HepG2 (cell line): ENCODE measurements around the gene PSMG1.

Experiments used
- ATF2 ChIP-seq: sonication (generic); formaldehyde crosslinking; IDR thresholded peaks from 2 replicates; pipeline ENCODE4 v1.4.0; 2020; ENCODE audit warnings: missing genetic modification reagents
- BCL3 ChIP-seq: sonication (generic); formaldehyde crosslinking; IDR thresholded peaks from 2 replicates; pipeline ENCODE4 v1.5.1; 2020; ENCODE audit warnings: mild to moderate bottlenecking, missing genetic modification reagents, moderate library complexity
- HNRNPL ChIP-seq: fragments of 200-400 bp; formaldehyde crosslinking; IDR thresholded peaks from 2 replicates; pipeline ENCODE4 v1.6.1; 2017; ENCODE audit warnings: mild to moderate bottlenecking, low read depth, low read length
- RFX1 ChIP-seq: fragments of 450-650 bp; IDR thresholded peaks from 2 replicates; pipeline ENCODE4 v1.6.1; 2017
- SKIL ChIP-seq: sonication (generic); formaldehyde crosslinking; IDR thresholded peaks from 2 replicates; pipeline ENCODE4 v1.8.0; 2022; ENCODE audit warnings: missing genetic modification reagents, mild to moderate bottlenecking, moderate library complexity, borderline replicate concordance
- SRSF4 ChIP-seq: fragments of 200-400 bp; formaldehyde crosslinking; IDR thresholded peaks from one replicate; pipeline ENCODE4 v1.6.1; 2018; ENCODE audit warnings: mild to moderate bottlenecking, low read depth, low read length, moderate library complexity; ENCODE audit not compliant: poor library complexity, severe bottlenecking
- USF2 ChIP-seq, 2 experiments: sonication (generic) in 1 of 2; formaldehyde crosslinking in 1 of 2; IDR thresholded peaks; 2 replicates each; pipeline versions ENCODE4 v1.5.1 to v1.6.1; 2011 to 2020; ENCODE audit warnings: borderline replicate concordance in 1 of 2, low read depth in 1 of 2, low read length in 1 of 2, mild to moderate bottlenecking in 1 of 2, missing genetic modification reagents in 1 of 2, moderate library complexity in 1 of 2
- ZNF687 ChIP-seq: sonication (generic); formaldehyde crosslinking; IDR thresholded peaks from 2 replicates; pipeline ENCODE4 v1.5.1; 2020; ENCODE audit warnings: mild to moderate bottlenecking, missing genetic modification reagents, moderate library complexity

- TF ChIP-seq USF2 (IDR thresholded peaks at IDR 0.05; ENCODE audit: low read depth, low read length) (no peak), USF2 (CRISPR knock-in tag; IDR thresholded peaks at IDR 0.05; ENCODE audit: borderline replicate concordance) (no peak), RFX1 (no peak), HNRNPL (no peak), BCL3 (no peak), SKIL (CRISPR knock-in tag) (no peak), SRSF4 (no peak), ZNF687 (CRISPR knock-in tag) (peak; percentile 77), ATF2 (no peak)
These were observed 57.3 kb downstream of the PSMG1 start for GRCh38 chr21:39125752-39126485.
